SU-DHL-6 (cell line): Measurements from ENCODE around the gene PAAF1.

Experiments used
- EZH2phosphoT487 ChIP-seq: fragments of 200-600 bp; sonication (generic), shearing (Covaris generic); conservative IDR thresholded peaks from 2 replicates; pipeline ENCODE4 v1.6.1; 2018; ENCODE audit warnings: mild to moderate bottlenecking, antibody characterized with exemption, low read length, moderate library complexity, mixed read lengths
- TF ChIP-seq, protein P1 (sequence below): fragments of 200-600 bp; sonication (generic); IDR thresholded peaks from one replicate; pipeline ENCODE4 v1.5.1; 2017; ENCODE audit warnings: antibody characterized with exemption, mild to moderate bottlenecking, low read length, moderate library complexity; ENCODE audit not compliant: insufficient read depth, poor library complexity, severe bottlenecking

- TF ChIP-seq, protein P1, sequence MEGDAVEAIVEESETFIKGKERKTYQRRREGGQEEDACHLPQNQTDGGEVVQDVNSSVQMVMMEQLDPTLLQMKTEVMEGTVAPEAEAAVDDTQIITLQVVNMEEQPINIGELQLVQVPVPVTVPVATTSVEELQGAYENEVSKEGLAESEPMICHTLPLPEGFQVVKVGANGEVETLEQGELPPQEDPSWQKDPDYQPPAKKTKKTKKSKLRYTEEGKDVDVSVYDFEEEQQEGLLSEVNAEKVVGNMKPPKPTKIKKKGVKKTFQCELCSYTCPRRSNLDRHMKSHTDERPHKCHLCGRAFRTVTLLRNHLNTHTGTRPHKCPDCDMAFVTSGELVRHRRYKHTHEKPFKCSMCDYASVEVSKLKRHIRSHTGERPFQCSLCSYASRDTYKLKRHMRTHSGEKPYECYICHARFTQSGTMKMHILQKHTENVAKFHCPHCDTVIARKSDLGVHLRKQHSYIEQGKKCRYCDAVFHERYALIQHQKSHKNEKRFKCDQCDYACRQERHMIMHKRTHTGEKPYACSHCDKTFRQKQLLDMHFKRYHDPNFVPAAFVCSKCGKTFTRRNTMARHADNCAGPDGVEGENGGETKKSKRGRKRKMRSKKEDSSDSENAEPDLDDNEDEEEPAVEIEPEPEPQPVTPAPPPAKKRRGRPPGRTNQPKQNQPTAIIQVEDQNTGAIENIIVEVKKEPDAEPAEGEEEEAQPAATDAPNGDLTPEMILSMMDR = no peak
- TF ChIP-seq EZH2phosphoT487 = no peak
Measured at GRCh38 chr11:73958521-73959141, 81.8 kb downstream of the PAAF1 start.
